Measurements from ENCODE around the gene APOA1.

DNA sequence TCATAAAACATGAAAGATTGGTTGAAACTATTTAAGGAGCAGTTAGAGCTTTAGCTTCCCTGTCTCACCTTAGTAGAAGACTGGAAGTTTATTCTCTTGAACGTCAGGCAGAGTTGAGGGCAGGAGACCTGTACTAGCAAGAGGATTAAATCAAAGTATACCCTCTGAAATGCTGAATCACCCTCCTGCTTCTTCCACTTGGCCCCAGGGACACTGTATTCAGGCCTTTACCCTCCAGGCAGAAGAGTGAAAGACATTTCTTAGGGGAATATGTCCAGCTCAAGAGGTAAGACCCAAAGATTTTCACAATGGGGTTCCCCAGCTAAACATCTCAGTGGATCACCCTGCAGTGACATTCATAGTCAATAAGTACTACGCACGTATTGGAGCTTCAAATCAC lies 26.2 kb downstream of the APOA1 start:
- no peak for TF ChIP-seq CTCF (conservative IDR thresholded peaks at IDR 0.05; ENCODE audit: low read length)
- no peak for TF ChIP-seq EZH2phosphoT487 (IDR thresholded peaks at IDR 0.05; ENCODE audit: borderline replicate concordance)

Measured in Loucy (cell line).